ENCODE data around the gene SOHLH1.

SOHLH1 gene

GRCh38 chr9:135701067-135701958 lies 2.0 kb upstream of the SOHLH1 start:
- no peaks in the 10 kb centered on the region for H3K36me3 Mint-ChIP-seq
- H3K4me3 Mint-ChIP-seq = no peak overlapping the region
- no peaks in the 10 kb centered on the region for H3K4me1 Mint-ChIP-seq (ENCODE audit: low read depth)
- no peak overlapping the region for H3K27ac Mint-ChIP-seq
- H3K9me3 Mint-ChIP-seq (ENCODE audit: low read depth) = no peaks in the 10 kb centered on the region
- no peaks in the 10 kb centered on the region for H3K27me3 Mint-ChIP-seq

- Mint-ChIP-seq H3K9me3 (ENCODE audit: low read depth) (no peaks in the 10 kb centered on the region), H3K36me3 (no peaks in the 10 kb centered on the region), H3K27me3 (no peaks in the 10 kb centered on the region), H3K4me3 (no peak overlapping the region), H3K4me1 (ENCODE audit: low read depth) (no peaks in the 10 kb centered on the region), H3K27ac (no peak overlapping the region)
These were observed 1.2 kb upstream of the SOHLH1 start for GRCh38 chr9:135700525-135700924.

GRCh38 chr9:135698767-135699166 lies 514 bp downstream of the SOHLH1 start:
- Mint-ChIP-seq H3K4me1 (ENCODE audit: low read depth) (no peaks in the 10 kb centered on the region), H3K27me3 (no peaks in the 10 kb centered on the region), H3K9me3 (ENCODE audit: low read depth) (no peaks in the 10 kb centered on the region), H3K27ac (no peak overlapping the region), H3K36me3 (no peaks in the 10 kb centered on the region), H3K4me3 (no peak overlapping the region)

- Mint-ChIP-seq H3K27me3 (no peaks in the 10 kb centered on the region), H3K9me3 (ENCODE audit: low read depth) (no peaks in the 10 kb centered on the region), H3K27ac (no peak overlapping the region), H3K4me1 (ENCODE audit: low read depth) (no peaks in the 10 kb centered on the region), H3K4me3 (no peak overlapping the region), H3K36me3 (no peaks in the 10 kb centered on the region)
These were observed 1.0 kb downstream of the SOHLH1 start for GRCh38 chr9:135698236-135698635.

GRCh38 chr9:135697226-135697625 lies 2.1 kb downstream of the SOHLH1 start:
- Mint-ChIP-seq H3K9me3 (ENCODE audit: low read depth) (no peaks in the 10 kb centered on the region), H3K27me3 (no peaks in the 10 kb centered on the region), H3K36me3 (no peaks in the 10 kb centered on the region), H3K27ac (no peak overlapping the region), H3K4me1 (ENCODE audit: low read depth) (no peaks in the 10 kb centered on the region), H3K4me3 (no peak overlapping the region)

- H3K27ac Mint-ChIP-seq = no peak overlapping the region
- H3K9me3 Mint-ChIP-seq (ENCODE audit: low read depth) = no peaks in the 10 kb centered on the region
- H3K27me3 Mint-ChIP-seq = no peaks in the 10 kb centered on the region
- no peaks in the 10 kb centered on the region for H3K36me3 Mint-ChIP-seq
- no peak overlapping the region for H3K4me3 Mint-ChIP-seq
- no peaks in the 10 kb centered on the region for H3K4me1 Mint-ChIP-seq (ENCODE audit: low read depth)
These were observed 2.8 kb downstream of the SOHLH1 start for GRCh38 chr9:135696446-135696845.

- no peaks in the 10 kb centered on the region for H3K27me3 Mint-ChIP-seq
These were observed 3.6 kb downstream of the SOHLH1 start for GRCh38 chr9:135695642-135696041.

GRCh38 chr9:135695036-135695435 lies 4.2 kb downstream of the SOHLH1 start:
- Mint-ChIP-seq H3K9me3 (ENCODE audit: low read depth) (no peaks in the 10 kb centered on the region), H3K27me3 (no peaks in the 10 kb centered on the region), H3K4me3 (no peak overlapping the region), H3K36me3 (no peaks in the 10 kb centered on the region), H3K4me1 (ENCODE audit: low read depth) (no peaks in the 10 kb centered on the region), H3K27ac (no peak overlapping the region)

More at GRCh38 chr9:135695642-135696041, 3.6 kb downstream of the SOHLH1 start:
- no peak overlapping the region for H3K27ac Mint-ChIP-seq
- H3K4me3 Mint-ChIP-seq = no peak overlapping the region
- no peaks in the 10 kb centered on the region for H3K4me1 Mint-ChIP-seq (ENCODE audit: low read depth)
- no peaks in the 10 kb centered on the region for H3K36me3 Mint-ChIP-seq
- no peaks in the 10 kb centered on the region for H3K9me3 Mint-ChIP-seq (ENCODE audit: low read depth)

GRCh38 chr9:135694414-135694813 lies 4.9 kb downstream of the SOHLH1 start:
- Mint-ChIP-seq H3K36me3 (no peaks in the 10 kb centered on the region), H3K4me3 (no peak overlapping the region), H3K9me3 (ENCODE audit: low read depth) (no peaks in the 10 kb centered on the region), H3K27ac (no peak overlapping the region), H3K27me3 (no peaks in the 10 kb centered on the region), H3K4me1 (ENCODE audit: low read depth) (no peaks in the 10 kb centered on the region)

- Mint-ChIP-seq H3K36me3 (no peaks in the 10 kb centered on the region), H3K27me3 (no peaks in the 10 kb centered on the region), H3K4me3 (no peak overlapping the region), H3K27ac (no peak overlapping the region), H3K9me3 (ENCODE audit: low read depth) (no peaks in the 10 kb centered on the region), H3K4me1 (ENCODE audit: low read depth) (no peaks in the 10 kb centered on the region)
These were observed 5.5 kb downstream of the SOHLH1 start for GRCh38 chr9:135693771-135694170.

GRCh38 chr9:135693265-135693664 lies 6.0 kb downstream of the SOHLH1 start:
- no peaks in the 10 kb centered on the region for H3K9me3 Mint-ChIP-seq (ENCODE audit: low read depth)
- no peaks in the 10 kb centered on the region for H3K4me1 Mint-ChIP-seq (ENCODE audit: low read depth)
- H3K36me3 Mint-ChIP-seq = no peaks in the 10 kb centered on the region
- H3K27me3 Mint-ChIP-seq = no peaks in the 10 kb centered on the region
- no peak overlapping the region for H3K4me3 Mint-ChIP-seq
- H3K27ac Mint-ChIP-seq = no peak overlapping the region

- no peaks in the 10 kb centered on the region for H3K27me3 Mint-ChIP-seq
- no peaks in the 10 kb centered on the region for H3K9me3 Mint-ChIP-seq (ENCODE audit: low read depth)
- no peaks in the 10 kb centered on the region for H3K4me1 Mint-ChIP-seq (ENCODE audit: low read depth)
- H3K27ac Mint-ChIP-seq = no peak overlapping the region
- H3K36me3 Mint-ChIP-seq = no peaks in the 10 kb centered on the region
- H3K4me3 Mint-ChIP-seq = no peak overlapping the region
These were observed 6.9 kb downstream of the SOHLH1 start for GRCh38 chr9:135692410-135692809.

GRCh38 chr9:135690836-135691570 lies 8.3 kb downstream of the SOHLH1 start:
- H3K4me3 Mint-ChIP-seq = no peak overlapping the region
- no peak overlapping the region for H3K27ac Mint-ChIP-seq
- no peaks in the 10 kb centered on the region for H3K9me3 Mint-ChIP-seq (ENCODE audit: low read depth)
- H3K36me3 Mint-ChIP-seq = no peaks in the 10 kb centered on the region
- H3K4me1 Mint-ChIP-seq (ENCODE audit: low read depth) = no peaks in the 10 kb centered on the region
- H3K27me3 Mint-ChIP-seq = no peaks in the 10 kb centered on the region

- H3K9me3 Mint-ChIP-seq (ENCODE audit: low read depth) = no peaks in the 10 kb centered on the region
- H3K4me1 Mint-ChIP-seq (ENCODE audit: low read depth) = no peaks in the 10 kb centered on the region
- H3K4me3 Mint-ChIP-seq = no peak overlapping the region
- H3K27ac Mint-ChIP-seq = no peak overlapping the region
- no peaks in the 10 kb centered on the region for H3K36me3 Mint-ChIP-seq
- H3K27me3 Mint-ChIP-seq = no peaks in the 10 kb centered on the region
These were observed 10.3 kb downstream of the SOHLH1 start for GRCh38 chr9:135689011-135689410.

GRCh38 chr9:135687216-135687615 lies 12.1 kb downstream of the SOHLH1 start:
- no peaks in the 10 kb centered on the region for H3K36me3 Mint-ChIP-seq
- H3K27me3 Mint-ChIP-seq = no peaks in the 10 kb centered on the region
- H3K4me3 Mint-ChIP-seq = no peak overlapping the region
- H3K4me1 Mint-ChIP-seq (ENCODE audit: low read depth) = no peaks in the 10 kb centered on the region
- H3K9me3 Mint-ChIP-seq (ENCODE audit: low read depth) = no peaks in the 10 kb centered on the region
- H3K27ac Mint-ChIP-seq = no peak overlapping the region

All from activated naive CD8-positive, alpha-beta T cell (primary cell).